GM10266 (cell line): ENCODE results near the gene TAF12.
"Not testable (repeated sequence)": the region's sequence is repeated elsewhere in the genome, so short reads cannot be mapped to it uniquely, and the experiment has no call there.

ENCODE experiments used
- DNase-seq: peaks from one replicate; pipeline ENCODE4 v3.0.0; 2012; ENCODE audit errors: extremely low spot score
- TF ChIP-seq, protein P1 (sequence below): IDR thresholded peaks from 2 replicates; pipeline ENCODE4 v1.5.1; 2012; ENCODE audit warnings: mild to moderate bottlenecking, low read depth; ENCODE audit not compliant: control insufficient read depth, insufficient read depth; ENCODE audit errors: missing control alignments

Gene TAF12

DNA sequence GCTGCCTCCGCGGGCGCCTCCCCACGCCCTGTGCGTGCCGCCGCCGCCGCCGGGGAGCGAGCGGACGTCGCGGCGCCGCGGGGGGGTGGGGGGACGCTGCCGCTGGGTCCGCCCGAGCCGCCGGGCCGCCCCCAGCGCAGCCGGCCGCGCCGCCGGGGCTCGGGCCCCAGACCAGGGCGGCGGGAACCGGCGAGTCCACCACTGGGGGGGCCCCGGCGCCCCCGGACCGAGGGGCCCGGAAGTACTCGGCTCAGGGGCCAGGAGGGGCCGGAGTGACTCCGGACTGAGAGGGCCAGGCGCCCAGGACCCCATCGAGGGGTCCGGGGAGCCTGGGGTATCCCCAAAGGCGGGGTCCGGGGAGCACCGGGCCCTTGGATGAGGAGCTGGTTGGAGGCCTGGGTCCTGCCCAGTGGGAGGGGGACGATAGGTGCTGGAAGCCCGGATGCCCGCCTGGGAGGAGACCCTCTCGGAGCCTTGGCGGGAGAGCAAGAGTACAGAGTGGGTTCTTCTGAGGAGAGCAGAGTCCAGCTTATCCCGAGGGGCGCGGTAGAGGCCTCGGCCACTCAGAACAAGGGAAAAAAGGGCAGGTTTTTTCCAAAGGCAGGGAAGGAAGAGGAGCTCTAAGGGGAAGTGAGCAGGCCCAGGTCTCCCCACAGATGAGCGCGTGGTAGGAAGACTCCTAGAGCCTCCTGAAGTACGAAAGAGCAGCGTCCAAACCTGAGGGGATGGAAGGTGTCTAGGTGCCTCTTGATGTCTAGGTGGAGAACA is 26.3 kb upstream of the TAF12 start:
- peak; percentile 96 for DNase-seq
- TF ChIP-seq, protein P1, sequence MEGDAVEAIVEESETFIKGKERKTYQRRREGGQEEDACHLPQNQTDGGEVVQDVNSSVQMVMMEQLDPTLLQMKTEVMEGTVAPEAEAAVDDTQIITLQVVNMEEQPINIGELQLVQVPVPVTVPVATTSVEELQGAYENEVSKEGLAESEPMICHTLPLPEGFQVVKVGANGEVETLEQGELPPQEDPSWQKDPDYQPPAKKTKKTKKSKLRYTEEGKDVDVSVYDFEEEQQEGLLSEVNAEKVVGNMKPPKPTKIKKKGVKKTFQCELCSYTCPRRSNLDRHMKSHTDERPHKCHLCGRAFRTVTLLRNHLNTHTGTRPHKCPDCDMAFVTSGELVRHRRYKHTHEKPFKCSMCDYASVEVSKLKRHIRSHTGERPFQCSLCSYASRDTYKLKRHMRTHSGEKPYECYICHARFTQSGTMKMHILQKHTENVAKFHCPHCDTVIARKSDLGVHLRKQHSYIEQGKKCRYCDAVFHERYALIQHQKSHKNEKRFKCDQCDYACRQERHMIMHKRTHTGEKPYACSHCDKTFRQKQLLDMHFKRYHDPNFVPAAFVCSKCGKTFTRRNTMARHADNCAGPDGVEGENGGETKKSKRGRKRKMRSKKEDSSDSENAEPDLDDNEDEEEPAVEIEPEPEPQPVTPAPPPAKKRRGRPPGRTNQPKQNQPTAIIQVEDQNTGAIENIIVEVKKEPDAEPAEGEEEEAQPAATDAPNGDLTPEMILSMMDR: no peak

DNA sequence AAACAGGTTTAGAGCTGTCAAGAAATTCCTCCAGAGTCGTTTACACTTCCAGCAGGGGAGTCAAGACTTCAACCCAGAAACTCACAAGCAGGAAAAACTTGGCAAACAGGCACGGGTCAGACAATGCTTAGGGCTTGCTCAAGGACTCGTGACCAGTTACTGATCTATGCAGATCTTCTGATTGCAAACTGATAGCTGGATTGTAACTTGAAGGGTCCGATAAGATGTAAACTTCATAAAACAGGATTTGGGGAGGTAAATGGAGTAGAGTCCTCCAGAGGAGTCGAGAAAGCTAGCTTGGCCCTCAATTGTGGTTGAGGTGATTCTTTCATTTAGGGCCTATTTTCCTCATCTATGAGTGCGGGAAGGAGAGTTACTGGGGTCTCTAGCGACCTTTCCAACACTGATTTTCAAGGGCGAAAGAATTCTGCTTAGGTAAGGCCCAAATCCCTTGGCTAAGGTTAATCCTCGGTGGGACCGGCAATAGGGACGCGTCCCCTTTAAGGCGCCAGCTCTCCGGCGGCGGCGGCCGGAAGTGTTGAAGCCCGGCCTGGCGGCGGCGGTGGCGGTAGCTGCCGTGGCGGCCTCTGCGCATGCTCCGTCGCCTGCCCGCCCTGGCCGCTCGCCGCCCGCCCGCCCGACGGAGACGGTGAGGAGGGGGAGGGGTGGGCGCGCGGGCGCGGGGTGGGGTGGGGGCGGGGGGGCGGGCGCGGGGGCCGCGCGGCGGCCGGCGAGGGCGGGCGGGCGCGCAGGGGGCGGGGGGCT is 25.5 kb upstream of the TAF12 start, which contains the start of gene GMEB1:
GMEB1 (plus strand) TSS at position 594 of the 765 bp plus-strand sequence. CDS start 14,829 bp downstream, outside the sequence.
- TF ChIP-seq, protein P1: no peak
- peak; percentile 96 for DNase-seq

DNA sequence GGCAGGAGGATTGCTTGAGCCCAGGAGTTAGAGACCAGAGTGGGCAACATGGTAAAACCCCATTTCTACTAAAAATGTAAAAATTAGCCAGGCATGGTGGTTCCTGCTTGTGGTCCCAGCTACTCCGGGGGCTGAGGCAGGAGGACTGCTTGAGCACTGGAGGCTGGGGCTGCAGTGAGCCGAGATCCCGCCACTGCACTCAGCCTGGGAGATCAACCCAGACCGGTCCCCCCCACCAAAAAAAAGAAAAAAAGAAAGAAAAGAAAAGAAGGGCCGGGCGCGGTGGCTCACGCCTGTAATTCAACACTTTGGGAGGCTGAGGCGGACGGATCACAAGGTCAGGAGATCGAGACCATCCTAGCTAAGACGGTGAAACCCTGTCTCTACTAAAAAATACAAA is 23.9 kb upstream of the TAF12 start:
- TF ChIP-seq, protein P1: no peak
- DNase-seq: no peak

DNA sequence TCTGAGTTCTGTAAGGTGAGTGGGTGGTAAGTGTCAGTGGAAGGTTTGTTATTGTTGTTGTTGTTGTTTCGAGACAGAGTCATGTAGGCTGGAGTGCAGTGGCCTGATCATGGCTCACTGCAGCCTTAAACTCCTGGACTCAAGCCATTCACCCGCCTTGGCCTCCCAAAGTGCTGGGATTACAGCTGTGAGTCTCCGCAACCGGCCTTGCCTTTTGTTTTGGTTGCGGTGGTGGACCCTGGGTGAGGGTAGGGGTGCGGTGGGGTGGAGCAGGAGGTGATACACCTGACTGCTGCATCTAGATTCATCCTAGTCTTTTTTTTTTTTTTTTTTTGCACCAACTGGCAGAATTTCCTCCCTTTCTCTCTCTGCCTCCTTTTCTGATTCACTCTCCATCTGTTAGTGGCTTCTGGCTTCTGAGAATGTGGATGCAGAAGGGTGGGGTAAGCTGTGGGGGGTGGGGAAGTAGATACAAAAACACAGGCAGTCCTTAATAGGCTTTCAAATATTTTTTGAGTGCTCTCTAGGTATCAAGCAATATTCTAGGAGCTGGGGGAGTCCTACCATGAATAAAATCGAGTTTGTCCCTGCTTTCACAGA is 21.1 kb upstream of the TAF12 start:
- no peak for DNase-seq
- TF ChIP-seq, protein P1: no peak

DNA sequence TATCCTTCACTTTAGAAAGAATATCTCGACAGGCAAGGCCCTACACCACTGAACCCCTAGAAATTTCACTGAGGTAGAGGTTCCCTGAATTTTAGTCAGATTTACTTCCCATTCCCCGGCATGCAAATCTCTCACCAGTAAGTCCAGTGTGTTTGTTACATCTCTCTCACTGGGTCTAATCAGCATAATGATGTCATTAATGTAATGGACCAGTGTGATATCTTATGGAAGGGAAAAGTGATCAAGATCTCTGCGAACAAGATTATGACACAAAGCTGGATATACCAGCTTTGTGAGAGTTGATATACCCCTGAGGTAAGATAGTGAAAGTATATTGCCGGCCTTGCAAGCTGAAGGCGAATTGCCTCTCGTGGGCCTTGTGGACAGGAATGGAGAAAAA is 13.5 kb upstream of the TAF12 start:
- no peak for DNase-seq
- TF ChIP-seq, protein P1: no peak

DNA sequence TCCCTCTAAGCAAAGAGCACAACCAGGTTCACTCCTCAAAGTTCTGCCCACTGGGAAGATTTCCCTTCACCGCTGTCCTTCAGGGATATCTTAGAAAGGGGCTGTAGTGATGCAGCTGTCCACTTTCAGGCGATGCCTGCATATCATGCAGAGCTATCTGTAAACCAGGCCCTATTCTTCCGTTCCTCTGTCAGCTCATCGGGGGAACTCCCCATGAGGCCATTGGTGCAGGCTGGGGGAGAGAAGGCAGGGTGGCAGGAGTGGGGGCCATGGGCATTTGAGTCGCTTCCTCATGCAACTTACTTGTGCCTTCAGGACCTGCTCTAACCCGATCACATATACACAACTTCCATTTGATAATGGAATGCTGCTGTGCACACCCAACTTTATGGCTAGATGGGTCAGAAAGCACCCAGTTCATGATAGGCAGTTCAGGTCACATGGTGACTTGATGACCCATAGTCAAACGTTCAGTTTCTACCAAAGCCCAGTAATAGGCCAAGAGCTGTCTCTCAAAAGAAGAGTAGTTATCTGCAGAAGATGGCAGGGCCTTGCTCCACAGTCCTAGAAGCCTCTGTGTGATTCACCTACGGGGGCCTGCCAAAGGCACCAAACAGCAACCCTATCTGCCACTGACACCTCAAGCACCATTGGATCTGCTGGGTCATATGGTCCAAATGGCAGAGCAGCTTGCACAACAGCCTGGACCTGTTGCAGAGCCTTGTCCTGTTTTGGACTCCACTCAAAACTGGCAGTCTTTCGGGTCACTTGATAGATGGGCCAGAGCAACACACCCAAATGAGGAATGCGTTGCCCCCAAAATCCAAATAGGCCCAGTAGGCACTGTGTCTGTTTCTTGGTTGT is 12.8 kb upstream of the TAF12 start:
- not testable (repeated sequence) for DNase-seq

DNA sequence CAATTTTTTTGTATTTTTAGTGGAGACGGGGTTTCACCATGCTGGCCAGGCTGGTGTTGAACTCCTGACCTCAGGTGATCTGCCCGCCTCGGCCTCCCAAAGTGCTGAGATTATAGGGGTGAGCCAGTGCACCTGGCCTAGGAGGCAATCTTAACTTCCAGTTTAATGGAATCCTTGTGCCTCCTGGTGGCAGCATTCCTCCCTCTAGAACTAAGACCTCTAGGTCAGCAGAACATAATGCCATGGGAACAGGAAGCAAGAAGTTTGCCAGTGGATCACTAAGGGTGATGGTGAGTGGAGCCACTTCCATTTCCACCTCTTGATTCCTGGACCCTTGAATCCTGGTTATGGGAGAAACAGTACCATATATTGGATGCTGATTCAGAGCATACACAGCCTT is 11.0 kb upstream of the TAF12 start:
- not testable (repeated sequence) for DNase-seq
- TF ChIP-seq, protein P1: peak; percentile 20

DNA sequence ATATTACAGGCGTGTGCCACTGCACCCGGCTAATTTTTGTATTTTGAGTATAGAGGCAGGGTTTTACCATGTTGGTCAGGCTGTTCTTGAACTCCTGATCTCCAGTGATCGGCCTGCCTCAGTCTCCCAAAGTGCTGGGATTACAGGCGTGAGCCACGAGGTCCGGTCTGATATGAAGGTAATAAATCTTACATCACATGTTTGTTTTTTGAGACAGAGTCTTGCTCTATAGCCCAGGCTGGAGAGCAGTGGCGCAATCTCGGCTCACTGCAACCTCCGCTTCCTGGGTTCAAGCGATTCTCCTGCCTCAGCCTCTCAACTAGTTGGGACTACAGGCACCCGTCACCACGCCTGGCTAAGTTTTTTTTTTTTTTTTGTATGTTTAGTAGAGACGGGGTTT is 10.2 kb upstream of the TAF12 start:
- not testable (repeated sequence) for DNase-seq
